Iris pigment epithelial cell (primary cell): ENCODE measurements around the gene ARMH2.
A peak's percentile ranks its signal among the peaks of the same experiment; 100 is the strongest.
"Not testable (repeated sequence)": the region's sequence is repeated elsewhere in the genome, so short reads cannot be mapped to it uniquely, and the experiment has no call there.

Experiments used
- DNase-seq: peaks from one replicate; pipeline ENCODE4 v3.0.0-alpha.2; 2011; ENCODE audit warnings: low read depth

Gene ARMH2

DNA sequence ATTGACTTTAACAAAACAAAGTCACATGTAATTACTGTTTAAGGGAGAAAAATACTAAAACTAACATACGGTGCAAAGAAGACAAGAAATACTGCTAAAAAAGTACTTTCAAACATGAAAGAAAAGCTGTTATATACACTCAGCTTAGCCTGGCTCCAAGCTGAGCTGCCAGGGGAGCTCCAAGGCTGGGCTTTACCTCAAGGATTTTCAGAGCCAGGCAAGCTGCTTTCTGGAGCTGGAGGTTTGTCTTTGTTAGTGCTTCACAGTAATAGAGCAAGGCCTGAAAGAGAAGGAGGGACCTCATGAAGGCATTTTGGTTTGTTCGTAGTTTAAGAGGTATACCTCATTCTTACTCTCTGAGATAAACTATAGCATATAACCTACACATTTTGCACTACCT is 19.6 kb upstream of the ARMH2 start:
- DNase-seq: no peak

DNA sequence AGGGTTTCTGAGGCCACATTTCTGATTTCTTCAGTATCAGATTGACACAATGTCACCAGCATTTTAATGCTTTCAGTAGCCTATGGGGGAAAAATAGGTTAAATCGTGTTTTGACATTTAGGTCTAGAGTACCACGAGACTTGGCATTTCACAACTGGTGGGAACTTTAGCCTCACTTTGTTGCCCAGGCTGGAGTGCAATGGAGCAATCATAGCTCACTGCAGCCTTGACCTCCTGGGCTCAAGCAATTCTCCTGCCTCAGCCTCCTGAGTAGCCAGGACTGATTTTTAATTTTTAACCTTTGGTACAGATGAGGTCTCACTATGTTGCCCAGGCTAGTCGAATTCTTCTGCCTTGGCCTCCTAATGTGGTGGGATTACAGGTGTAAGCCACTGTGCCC is 11.0 kb upstream of the ARMH2 start:
- no peak for DNase-seq

DNA sequence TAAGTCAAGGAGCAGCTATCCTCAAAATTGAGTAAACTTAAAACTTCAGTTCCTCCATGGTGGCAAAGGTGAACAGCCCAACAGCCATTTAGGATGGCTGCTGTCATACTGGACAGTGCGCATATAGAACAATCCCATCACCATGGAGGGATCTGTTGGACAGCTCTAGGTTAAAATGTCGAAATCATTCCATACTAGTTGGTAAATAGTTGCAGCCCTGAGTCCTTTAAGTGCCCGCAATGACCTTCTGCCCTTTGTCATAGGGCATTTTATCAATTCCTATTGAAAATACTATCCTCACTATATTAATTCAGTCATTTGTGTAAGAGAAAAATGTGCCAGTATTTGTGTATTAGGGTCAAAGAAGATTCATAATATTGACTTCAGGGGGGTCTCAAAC is 8.9 kb upstream of the ARMH2 start:
- no peak for DNase-seq

DNA sequence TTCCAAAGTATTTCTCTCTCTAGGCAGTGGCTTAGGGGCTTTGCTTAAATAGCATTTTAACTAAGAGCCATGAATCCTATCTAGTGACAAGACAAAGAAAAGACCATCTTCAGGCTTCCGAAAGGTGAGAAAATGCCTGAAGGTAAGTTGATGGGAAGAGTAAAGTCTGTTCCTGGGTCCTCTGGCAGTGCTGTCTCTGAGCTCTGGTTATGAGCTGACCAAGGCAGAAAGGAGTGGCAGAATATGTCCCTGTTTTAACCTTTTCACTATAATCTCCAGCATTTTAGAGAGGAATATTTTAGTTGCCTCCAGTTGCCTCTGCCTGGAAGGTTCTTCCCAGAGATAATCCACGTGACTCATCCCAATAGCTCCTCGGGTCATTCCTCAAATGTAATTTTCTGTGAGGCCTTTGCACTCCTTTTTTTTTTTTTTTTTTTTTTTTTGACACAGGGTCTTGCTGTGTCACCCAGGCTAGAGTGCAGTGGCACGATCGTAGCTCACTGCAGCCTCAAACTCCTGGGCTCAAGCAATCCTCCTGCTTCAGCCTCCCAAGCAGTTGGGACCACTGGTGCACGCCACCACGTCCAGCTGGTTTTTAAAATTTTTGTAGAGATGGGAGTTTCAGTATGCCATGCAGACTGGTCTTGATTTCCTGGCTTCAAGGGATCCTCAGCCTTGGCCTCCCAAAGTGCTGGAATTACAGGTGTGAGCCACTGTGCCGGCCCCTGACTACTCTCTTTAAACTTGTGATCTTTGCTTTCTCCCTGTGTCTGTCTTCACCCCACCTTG is 3.7 kb upstream of the ARMH2 start:
- no peak for DNase-seq

DNA sequence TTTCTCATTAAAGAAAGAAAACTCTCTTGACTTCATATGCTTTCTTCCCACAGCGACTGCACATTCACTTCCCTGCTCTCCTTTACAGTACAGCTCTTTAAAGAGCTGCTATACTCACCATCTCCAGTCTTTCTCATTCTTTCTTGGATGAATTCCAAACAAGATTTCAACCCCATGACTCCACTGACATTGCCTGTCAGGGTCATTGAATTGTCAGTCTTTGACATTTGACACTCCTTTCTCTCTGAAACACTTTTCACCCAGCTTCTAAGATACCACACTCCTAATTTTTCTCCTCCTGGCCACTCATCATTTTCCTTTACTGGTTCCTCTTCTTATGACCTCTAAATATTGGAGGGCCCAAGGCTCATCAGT is 811 bp upstream of the ARMH2 start:
- no peak for DNase-seq

DNA sequence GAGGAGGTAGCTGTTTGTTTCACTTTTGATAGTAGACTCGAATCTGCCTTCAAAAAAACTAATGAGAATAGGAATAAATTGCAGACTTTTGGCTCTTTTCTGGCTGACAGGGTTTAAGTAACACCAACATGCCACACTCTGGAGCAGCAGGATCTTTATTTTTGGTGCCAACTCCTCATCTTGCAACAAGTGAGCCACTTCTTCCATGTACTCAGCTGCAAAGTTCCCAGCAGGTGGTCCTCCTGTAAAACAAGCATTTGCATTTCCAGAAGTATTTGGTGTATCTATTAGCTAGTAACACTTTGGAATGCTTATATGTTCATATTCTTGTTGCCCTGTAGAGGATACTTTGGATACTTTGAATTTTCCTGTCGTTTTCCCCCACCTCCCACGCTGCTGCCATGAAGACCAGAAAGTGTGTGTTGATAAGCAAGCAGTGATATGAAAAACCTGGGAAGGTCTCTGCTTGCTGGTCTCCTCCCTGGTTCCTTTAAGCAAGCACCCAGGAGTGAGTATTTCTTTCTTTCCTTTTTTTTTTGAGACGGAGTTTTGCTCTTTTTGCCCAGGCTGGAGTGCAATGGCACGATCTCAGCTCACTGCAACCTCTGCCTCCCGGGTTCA is 1.0 kb downstream of the ARMH2 start:
- DNase-seq: no peak

DNA sequence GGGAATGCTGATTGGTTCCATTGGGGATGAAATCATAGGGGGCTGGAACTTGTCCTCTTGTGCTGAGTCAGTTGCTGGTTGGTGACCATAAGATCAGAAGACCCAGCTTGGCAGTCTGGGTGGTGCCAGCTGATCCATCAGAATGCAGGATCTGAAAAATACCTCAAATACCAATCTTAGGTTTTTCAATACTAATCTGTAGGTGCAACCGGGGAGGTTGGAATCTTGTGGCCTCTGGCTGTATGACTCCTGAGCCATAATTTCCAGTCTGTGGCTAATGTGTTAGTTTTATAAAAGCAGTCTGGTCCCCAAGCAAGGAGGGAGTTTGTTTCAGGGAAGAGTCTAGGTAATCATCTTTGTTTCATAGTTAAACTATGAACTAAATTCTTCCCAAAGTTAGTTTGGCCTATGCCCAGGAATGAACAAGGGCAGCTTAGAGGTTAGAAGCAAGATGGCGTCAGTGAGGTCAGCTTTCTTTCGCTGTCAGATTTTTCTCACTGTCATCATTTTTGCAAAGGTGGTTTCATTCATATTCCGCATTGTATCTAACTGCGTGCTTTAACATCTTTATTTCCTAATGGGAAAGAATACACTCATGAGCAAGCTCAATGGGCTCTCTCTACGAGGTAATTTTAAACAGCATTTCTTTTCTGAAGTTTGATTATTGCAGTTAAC is 2.0 kb downstream of the ARMH2 start:
- DNase-seq: no peak

DNA sequence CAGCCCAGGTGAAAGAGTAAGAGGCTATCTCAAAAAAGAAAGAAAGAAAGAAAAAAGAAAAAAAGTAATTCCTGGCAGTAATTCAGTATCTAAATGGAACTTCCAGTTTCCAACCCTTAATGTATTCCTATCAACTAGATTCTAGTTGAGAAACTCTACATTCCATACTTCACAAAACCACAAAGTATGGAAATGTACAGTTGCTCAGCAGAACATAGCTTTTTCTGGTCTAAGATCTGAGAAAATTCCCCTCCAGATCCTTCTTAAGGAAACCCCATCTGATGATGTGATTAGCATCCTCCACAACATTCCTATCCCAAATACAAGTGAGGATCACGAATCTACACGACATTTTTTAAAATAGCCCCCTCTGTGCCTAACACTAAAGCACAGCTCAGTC is 3.6 kb downstream of the ARMH2 start:
- peak; percentile 25 for DNase-seq

DNA sequence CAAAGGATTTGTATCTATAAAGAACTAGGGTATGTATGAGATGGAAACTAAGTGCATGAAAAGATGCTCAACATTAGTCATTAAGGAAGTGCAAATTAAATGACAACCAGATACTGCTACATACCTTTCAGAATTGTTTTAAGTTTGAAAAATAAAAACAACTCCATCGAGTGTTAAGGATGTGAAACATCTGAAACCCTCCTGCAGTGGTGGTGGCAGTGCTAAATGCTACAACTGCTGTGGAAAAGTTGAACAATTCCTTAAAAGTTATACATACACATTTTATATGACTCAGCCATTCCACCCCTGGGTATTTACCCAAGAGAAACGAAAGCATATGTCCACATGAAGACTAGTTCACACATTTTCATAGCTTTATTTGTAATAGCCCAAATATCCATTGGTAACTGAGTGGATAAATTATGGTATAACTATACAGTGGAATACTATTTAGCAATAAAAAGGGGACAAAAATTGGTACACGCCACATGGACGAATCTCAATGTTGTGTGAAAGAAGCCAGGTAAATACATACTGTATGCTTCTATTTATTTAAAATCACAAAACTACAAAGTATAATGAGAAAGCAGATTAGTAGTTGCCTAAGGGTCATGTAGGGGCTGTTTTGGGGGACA is 10.6 kb downstream of the ARMH2 start:
- DNase-seq: peak; percentile 63

DNA sequence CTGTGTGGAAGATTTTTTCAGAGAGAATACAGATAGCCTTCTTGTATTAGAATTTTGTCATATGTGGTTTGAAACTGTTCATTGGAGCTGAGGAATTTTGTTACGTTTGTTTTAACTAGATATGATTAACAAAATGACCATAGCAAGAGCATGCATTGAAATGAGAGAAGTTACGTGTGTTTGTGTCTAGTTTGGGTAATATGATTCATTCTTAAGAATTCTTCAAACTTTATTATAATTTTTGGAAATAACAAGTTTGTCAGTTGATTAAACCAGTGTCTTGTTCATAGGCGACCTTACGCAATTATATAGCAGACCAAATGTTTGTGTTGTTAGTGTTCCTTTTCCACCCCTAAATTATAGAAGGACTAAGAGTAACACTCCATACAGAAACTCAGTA is 18.5 kb downstream of the ARMH2 start:
- peak; percentile 41 for DNase-seq

DNA sequence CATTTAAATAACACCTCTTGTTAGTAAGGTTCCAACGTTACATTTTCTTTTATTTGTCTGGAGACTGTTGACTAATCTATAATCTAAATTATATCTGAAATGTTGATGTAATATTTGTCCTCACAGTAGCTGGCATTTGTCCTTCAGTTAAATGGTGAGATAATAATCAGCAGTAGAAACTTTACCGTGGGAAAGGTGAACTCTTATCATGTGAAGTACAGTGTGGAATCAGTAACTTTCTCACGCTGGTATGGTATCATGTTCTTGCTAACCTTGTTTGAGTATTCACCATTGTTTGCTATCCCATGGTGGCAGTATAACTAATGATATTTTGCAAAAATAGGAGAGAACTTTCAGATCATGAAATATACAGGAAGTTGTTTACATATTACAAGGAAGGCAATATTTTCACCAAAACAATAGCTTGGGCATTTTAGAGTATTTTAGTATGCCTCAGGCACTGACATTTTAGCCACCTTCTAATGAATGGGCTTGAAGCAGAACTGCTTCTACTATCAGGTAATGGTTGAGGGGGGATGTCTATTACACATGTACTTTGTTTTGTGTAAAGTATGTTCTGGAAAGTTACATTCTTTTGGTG is 19.2 kb downstream of the ARMH2 start:
- peak; percentile 42 for DNase-seq

DNA sequence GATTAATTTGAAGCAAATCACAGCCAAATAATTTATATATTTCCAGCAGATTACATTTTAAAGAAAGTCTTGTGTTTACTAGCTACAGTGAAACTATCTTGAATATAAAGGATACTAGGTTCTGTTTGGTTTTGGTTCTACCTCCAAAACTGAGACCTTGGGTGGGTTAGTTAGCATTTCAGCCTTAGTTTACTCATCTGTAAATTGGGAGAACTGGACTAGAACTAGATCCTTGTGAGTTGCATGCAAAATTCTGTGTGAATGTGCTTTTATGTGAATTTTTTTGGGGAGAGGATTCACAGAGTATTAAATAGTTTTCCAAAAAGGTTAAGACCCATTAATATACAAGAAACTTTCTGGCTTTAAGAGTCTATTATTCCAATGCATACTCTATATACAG is 19.8 kb downstream of the ARMH2 start:
- DNase-seq: no peak

DNA sequence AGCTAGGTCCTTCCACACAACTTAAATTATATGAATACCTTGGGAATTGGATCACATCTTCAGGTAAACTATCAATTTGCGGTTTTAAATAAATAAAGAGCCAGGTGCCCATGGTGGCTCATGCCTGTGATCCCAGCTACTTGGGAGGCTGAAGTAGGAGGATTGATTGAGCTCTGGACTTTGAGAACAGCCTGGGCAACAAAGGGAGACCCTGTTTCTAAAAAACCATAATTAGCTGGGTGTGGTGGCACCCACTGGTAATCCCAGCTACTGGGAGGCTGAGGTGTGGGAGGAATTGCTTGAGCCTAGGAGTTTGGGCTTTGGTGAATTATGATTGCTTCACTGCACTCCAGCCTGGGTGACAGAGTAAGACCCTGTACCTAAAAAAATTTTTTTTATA is 20.6 kb downstream of the ARMH2 start:
- no peak for DNase-seq

DNA sequence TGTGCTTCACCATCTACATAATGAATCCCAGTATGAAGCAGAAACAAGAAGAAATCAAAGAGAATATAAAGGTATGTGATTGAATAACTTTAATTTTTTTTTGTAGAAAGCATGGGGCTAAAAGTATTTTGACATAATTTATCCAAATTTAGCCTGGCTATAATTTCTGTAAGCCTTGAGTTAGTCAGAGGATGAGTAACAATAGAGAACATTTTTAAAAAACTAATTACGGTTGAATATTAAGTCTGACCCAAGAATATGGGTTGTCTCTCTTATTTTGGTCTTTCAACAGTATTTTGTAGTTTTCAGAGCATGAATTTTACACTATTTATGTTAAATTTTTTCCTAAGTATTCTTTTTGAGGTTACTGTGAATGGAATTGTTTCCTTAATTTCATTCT is 21.5 kb downstream of the ARMH2 start:
- no peak for DNase-seq

DNA sequence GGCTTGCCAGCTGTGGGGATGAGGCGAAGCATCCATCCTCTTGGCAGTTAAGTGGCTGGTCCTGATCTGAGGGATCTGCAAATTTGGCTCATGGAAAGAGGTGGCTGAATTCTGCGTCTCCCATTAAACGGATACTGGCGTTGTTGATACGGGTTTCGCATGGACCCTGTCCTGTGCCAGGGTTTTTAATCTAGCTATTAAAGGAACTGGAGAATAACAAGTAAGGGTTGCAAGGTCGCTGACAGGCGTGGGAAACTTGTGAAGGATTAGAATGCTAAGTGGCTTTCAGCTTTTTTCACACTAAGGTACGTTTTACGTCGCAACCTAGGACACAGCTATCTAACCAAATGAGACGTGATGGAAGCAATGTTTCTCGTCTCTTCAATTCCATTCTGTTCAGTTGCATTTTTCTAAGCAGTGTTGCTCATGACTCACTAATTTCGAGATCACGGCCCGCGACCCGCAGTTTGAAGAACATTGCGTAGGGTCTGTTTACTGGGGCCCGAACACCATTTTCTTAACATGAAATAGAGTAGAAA is 23.1 kb downstream of the ARMH2 start:
- peak; percentile 82 for DNase-seq

DNA sequence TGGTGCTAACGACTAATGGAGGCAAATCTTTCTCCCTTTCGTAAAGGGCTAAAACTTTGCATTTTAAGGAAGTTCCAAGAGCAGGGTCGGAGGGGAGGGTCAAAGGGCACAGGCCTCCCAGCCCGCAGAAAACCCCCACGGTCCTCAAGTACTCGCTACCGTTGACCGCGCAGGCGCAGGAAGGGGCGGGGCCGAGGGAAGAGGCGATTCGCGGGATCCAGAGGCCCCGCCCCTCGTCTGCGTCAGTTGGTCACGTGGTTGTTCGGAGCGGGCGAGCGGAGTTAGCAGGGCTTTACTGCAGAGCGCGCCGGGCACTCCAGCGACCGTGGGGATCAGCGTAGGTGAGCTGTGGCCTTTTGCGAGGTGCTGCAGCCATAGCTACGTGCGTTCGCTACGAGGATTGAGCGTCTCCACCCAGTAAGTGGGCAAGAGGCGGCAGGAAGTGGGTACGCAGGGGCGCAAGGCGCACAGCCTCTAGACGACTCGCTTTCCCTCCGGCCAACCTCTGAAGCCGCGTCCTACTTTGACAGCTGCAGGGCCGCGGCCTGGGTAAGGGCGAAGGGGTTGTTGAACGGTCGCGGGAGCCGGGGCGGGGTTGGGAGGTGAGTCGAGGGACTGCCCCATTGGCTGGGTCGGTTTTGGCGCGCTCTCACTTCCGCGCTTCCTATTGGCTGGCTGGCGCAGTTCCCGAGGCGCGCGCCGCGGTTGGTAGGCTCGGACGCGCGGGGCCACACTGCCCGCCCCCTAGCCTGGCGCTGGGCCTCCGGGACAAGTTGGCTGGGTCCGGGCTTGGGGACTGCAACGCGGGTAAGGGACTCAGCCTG is 23.8 kb downstream of the ARMH2 start, which contains the start of gene GMNN:
GMNN (plus strand) TSS at position 242 of the 824 bp plus-strand sequence. CDS start 2,310 bp downstream, outside the sequence.
- DNase-seq: peak; percentile 91

DNA sequence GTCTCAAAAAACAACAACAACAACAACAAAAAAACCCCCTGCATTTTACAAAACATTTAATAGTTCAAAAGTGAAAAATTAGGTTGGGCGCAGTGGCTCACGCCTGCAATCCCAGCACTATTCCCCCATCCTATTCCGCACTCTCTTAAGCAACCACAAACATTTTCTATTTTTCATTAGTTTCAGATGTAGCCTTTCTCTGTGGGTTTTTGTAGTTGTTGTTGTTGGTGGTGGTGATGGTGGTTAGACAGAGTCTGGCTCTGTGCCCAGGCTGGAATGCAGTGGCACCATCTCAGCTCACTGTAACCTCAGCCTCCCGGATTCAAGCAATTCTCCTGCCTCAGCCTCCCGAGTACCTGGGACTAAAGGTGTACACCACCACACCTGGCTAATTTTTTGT is 30.4 kb downstream of the ARMH2 start:
- peak; percentile 31 for DNase-seq

DNA sequence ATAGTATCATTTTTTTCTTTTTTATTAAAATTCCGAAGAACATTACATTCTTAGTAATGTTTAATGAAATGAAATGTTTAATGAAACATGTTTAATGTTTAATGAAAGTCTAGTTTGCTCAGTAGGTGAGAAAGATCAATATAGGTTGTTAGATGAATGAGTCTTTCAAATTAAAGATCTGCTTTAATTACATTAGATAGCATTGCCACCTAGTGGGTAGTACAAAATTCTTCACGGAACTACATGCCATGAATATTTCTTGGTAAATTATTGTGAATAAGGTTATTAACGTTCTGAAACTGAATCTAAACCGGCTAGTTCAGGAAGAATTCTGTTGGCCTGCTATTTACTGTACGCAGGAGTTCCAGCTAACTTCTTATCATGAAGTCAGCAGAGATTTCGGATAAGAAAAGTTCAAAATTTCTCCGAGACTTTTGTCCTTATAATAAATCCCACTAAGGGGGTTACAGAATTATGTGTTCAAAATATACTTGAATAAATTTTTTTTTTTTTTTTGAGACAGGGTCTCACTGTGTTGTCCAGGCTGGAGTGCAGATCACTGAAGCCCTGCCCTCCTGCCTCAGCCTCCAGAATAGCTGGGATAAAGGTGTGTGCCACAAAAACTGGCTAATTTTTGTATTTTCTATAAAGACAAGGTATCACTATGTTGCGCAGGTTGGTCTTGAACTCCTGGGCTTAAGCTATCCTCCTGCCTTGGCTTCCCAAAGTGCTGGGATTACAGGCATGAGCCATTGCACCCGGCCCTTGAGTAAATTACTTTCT is 31.8 kb downstream of the ARMH2 start:
- peak; percentile 44 for DNase-seq

DNA sequence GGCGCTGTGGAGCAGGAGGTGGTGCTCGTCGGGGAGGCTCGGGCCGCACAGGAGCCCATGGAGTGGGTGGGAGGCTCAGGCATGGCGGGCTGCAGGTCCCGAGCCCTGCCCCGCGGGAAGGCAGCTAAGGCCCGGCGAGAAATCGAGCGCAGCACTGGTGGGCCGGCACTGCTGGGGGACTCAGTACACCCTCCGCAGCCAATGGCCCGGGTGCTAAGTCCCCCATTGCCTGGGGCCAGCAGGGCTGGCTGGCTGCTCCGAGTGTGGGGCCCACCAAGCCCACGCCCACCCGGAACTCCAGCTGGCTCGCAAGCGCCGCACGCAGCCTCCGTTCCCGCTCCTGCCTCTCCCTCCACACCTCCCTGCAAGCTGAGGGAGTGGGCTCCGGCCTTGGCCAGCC is 32.7 kb downstream of the ARMH2 start:
- not testable (repeated sequence) for DNase-seq
